GM18526 (cell line): Measurements from ENCODE around the gene MKNK1.

Source experiments
- POLR2A ChIP-seq: IDR thresholded peaks from 3 replicates; pipeline ENCODE4 v1.6.1; 2011; ENCODE audit not compliant: insufficient read length; ENCODE audit errors: extremely low read depth

The MKNK1 gene

GRCh38 chr1:46562498-46562897 is 41.6 kb downstream of the MKNK1 start:
- no peak for TF ChIP-seq POLR2A

- TF ChIP-seq POLR2A = no peak
Observed at GRCh38 chr1:46558966-46559365, 45.1 kb downstream of the MKNK1 start.

- TF ChIP-seq POLR2A = no peak
Observed at GRCh38 chr1:46558141-46558963, 45.7 kb downstream of the MKNK1 start.

- no peak for TF ChIP-seq POLR2A
Observed at GRCh38 chr1:46557403-46557802, 46.7 kb downstream of the MKNK1 start.

- no peak for TF ChIP-seq POLR2A
Observed at GRCh38 chr1:46556822-46557221, 47.2 kb downstream of the MKNK1 start.

- no peak for TF ChIP-seq POLR2A
Observed at GRCh38 chr1:46555826-46556619, 48.0 kb downstream of the MKNK1 start.

- no peak for TF ChIP-seq POLR2A
Observed at GRCh38 chr1:46554597-46555381, 49.3 kb downstream of the MKNK1 start.

- no peak for TF ChIP-seq POLR2A
Observed at GRCh38 chr1:46554236-46554596, 49.9 kb downstream of the MKNK1 start.

- TF ChIP-seq POLR2A = no peak
Observed at GRCh38 chr1:46553506-46553905, 50.6 kb downstream of the MKNK1 start.

GRCh38 chr1:46552357-46553237 is 51.5 kb downstream of the MKNK1 start:
- TF ChIP-seq POLR2A = no peak

- no peak for TF ChIP-seq POLR2A
Observed at GRCh38 chr1:46551597-46552095, 52.4 kb downstream of the MKNK1 start, which contains the start of gene KNCN. Gene KNCN (minus strand): TSS chr1:46551647. CDS start chr1:46551215, 432 bp downstream.

GRCh38 chr1:46550751-46551231 is 53.3 kb downstream of the MKNK1 start:
- no peak for TF ChIP-seq POLR2A

GRCh38 chr1:46549697-46550681 is 54.1 kb downstream of the MKNK1 start:
- no peak for TF ChIP-seq POLR2A
